Measurements from ENCODE around the gene RNPEPL1. TPM values are rescaled to one million over a fixed set of nuclear protein-coding genes. Genes with fewer than 3 reads are reported as not detected.

Gene RNPEPL1
- total RNA-seq, 4 donors from 2014 or later, result 7.2 to 38.7 (median 14.4) TPM

DNA sequence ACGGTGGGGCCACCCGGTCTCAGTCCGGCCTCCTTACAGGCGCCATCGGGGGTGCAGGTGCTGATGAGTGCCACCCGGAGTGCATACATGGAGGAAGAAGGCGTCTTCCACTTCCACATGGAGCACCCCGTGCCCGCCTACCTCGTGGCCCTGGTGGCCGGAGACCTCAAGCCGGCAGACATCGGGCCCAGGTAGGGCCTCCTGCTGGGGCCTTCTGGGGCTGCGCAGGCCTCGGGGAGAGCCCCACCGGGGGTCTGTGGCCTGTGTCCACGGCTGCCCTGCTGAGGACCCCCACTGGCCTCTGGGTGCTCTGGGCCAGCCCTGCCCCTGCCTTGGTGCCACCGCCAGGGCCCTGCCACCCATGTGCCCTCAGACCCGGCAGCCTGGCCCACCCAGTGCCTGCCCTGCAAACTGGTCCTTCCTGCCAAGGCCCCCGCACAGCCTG, 4.8 kb downstream of the RNPEPL1 start:
- DNase-seq, result no peak
- Histone ChIP-seq H3K4me3 (no peak overlapping the region), H3K36me3 (no peaks in the 10 kb centered on the region), H3K9me3 (no peaks in the 10 kb centered on the region), H3K27ac (no peak overlapping the region), H3K4me1 (peaks cover 0 to 9% of the 10 kb centered on the region in 2 donors), H3K27me3 (no peaks in the 10 kb centered on the region)
- TF ChIP-seq POLR2A (IDR thresholded peaks at IDR 0.05), result no peak
- TF ChIP-seq, protein P1, sequence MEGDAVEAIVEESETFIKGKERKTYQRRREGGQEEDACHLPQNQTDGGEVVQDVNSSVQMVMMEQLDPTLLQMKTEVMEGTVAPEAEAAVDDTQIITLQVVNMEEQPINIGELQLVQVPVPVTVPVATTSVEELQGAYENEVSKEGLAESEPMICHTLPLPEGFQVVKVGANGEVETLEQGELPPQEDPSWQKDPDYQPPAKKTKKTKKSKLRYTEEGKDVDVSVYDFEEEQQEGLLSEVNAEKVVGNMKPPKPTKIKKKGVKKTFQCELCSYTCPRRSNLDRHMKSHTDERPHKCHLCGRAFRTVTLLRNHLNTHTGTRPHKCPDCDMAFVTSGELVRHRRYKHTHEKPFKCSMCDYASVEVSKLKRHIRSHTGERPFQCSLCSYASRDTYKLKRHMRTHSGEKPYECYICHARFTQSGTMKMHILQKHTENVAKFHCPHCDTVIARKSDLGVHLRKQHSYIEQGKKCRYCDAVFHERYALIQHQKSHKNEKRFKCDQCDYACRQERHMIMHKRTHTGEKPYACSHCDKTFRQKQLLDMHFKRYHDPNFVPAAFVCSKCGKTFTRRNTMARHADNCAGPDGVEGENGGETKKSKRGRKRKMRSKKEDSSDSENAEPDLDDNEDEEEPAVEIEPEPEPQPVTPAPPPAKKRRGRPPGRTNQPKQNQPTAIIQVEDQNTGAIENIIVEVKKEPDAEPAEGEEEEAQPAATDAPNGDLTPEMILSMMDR (IDR thresholded peaks at IDR 0.05), result no peak
- intact Hi-C loops (cut with DNase I; ENCODE audit: low total_unique reads), result no loop called here

DNA sequence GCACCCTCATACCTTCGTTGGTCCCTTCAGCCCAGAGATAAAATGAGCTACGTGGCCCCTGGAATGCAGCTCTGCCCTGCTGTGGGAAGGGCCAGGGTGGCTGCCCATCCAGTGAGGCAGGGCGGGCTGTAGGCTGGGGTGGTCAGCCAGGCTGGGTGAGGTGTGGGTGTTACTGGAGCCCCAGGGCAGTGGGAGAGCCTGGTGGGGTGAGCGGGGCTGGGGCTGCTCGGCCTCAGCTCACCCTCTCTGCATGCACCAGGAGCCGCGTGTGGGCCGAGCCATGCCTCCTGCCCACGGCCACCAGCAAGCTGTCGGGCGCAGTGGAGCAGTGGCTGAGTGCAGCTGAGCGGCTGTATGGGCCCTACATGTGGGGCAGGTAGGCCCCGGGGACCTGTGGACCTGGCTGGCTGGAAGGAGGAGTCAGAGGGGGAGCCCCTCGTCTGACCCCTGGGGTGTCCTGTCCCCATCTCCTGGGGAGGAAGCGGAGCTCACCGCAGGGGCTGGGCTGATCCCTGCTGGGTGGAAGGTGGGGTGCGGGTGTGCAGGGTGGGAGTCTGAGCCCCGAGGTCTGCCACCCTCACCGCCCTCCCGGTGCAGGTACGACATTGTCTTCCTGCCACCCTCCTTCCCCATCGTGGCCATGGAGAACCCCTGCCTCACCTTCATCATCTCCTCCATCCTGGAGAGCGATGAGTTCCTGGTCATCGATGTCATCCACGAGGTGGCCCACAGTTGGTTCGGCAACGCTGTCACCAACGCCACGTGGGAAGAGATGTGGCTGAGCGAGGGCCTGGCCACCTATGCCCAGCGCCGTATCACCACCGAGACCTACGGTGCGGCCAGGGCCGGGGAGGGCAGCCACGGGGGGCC, 5.5 kb downstream of the RNPEPL1 start:
- TF ChIP-seq, protein P1 (IDR thresholded peaks at IDR 0.05), result no peak
- TF ChIP-seq POLR2A (IDR thresholded peaks at IDR 0.05), result no peak
- Histone ChIP-seq H3K4me1 (peaks cover 0 to 9% of the 10 kb centered on the region in 2 donors), H3K4me3 (no peak overlapping the region), H3K27ac (no peak overlapping the region), H3K27me3 (no peaks in the 10 kb centered on the region), H3K9me3 (no peaks in the 10 kb centered on the region), H3K36me3 (no peaks in the 10 kb centered on the region)
- intact Hi-C loops (cut with DNase I; ENCODE audit: low total_unique reads), result no loop called here
- no peak for DNase-seq

DNA sequence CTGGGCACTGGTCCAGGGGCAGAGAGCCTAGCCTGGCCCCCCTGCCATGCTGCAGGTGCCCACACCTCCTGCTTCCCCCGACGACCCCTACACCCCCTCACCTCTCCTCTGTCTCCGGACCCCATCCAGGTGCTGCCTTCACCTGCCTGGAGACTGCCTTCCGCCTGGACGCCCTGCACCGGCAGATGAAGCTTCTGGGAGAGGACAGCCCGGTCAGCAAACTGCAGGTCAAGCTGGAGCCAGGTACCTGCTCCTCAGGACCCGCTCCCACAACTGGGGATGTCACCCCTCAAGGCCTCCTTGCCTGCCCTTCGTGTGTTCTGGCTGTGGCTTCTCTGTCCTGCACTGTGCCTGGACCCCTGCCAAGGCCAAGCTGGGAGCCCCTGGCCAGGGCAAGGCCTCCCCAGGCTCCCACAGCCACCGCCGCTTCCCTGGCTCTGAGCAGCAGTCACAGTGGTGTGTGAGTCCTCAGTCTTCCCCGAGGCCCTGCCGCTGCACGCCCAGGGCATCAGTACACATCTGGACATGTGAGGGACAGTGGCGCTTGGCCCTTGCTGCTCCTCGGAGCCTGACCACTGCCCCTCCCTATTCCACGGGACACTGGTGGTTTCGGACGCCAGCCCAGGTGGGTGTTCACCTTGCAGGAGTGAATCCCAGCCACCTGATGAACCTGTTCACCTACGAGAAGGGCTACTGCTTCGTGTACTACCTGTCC, 6.3 kb downstream of the RNPEPL1 start:
- intact Hi-C loops (cut with DNase I; ENCODE audit: low total_unique reads), result no loop called here
- Histone ChIP-seq H3K27ac (no peak overlapping the region), H3K36me3 (no peaks in the 10 kb centered on the region), H3K9me3 (no peaks in the 10 kb centered on the region), H3K27me3 (no peaks in the 10 kb centered on the region), H3K4me3 (no peak overlapping the region), H3K4me1 (peaks cover 1 to 6% of the 10 kb centered on the region in 2 donors)
- TF ChIP-seq, protein P1 (IDR thresholded peaks at IDR 0.05), result no peak
- TF ChIP-seq POLR2A (IDR thresholded peaks at IDR 0.05), result no peak
- DNase-seq, result no peak

DNA sequence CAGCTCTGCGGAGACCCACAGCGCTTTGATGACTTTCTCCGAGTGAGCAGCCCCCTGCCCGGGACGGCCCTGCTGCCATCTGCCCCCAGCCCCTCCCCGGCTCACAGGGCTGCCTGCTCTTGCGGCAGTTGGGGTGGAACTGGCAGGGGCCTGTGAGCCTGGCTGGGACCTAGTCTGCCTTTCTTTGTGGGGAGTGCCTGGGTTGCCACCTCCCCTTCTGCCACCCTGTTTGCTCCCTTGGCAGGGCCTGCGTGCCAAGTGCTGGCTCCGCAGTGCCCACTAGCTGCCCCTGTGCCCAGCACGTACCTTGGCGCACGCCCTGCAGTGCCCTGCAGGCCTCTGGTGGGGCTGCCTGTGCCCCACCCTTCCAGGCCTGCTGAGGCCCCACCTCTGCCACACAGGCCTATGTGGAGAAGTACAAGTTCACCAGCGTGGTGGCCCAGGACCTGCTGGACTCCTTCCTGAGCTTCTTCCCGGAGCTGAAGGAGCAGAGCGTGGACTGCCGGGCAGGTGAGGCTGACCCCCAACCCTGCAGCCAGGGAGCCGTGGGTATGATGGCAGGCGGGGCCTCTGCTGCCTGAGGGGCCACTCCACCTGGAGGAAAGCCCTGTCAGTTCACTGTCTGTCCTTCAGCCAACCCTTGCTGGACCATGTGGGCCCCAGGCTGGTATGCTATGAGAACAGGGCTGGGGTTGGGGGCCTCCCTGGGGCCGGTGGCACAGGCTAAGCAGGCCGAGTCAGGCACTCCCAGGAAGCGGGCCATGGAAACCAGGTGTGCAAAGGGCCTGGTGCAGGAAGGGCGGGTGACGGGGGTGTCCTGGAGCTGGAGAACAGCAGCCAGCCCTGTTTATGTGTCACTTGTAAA, 7.0 kb downstream of the RNPEPL1 start:
- intact Hi-C loops (cut with DNase I; ENCODE audit: low total_unique reads), result no loop called here
- Histone ChIP-seq H3K9me3 (no peaks in the 10 kb centered on the region), H3K27me3 (no peaks in the 10 kb centered on the region), H3K36me3 (no peaks in the 10 kb centered on the region), H3K4me3 (no peak overlapping the region), H3K4me1 (peaks cover 0 to 5% of the 10 kb centered on the region in 2 donors), H3K27ac (no peak overlapping the region)
- no peak for DNase-seq
- no peak for TF ChIP-seq POLR2A (IDR thresholded peaks at IDR 0.05)
- TF ChIP-seq, protein P1 (IDR thresholded peaks at IDR 0.05), result no peak

All from uterus (tissue), 4 donors.